ENCODE measurements around the gene PLA2G4E.

The PLA2G4E gene

DNA sequence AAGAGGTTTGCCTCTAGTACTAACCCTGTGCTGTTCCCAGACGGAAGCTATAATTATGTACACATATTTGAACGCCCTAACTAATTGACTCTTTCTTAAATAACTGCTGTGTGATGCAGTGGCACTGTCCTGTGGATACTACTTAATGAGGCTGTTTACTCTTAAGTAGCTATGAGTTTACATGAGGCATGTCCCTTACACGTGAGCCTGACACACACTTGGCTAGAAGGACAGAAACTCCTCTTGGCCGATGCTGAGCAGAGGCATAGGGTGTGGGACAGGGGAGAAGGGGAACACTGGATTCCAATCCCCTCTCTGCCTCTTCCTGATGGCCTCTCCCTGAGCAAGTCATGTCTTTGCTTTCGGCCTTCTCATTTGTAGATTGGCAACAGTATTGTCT is 70.4 kb downstream of the PLA2G4E start:
- DNase-seq, result no peak

DNA sequence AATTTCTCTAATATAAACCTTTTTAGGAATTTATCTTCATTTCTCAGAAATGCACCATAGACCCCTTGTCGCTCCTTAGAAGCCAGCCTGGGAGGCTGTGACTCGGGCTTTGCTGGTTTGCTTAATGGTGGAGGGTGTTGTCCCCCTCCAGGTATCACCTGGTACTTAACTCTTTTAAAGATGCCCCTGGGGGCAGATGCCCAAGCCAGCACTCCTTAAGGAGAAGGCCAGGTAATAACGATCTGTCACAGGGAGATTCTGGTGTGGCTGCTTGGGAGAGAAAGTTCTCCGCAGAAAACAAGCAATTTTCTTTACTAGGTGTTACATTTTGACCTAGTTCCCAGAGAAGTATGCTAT is 70.7 kb downstream of the PLA2G4E start:
- no peak for DNase-seq

DNA sequence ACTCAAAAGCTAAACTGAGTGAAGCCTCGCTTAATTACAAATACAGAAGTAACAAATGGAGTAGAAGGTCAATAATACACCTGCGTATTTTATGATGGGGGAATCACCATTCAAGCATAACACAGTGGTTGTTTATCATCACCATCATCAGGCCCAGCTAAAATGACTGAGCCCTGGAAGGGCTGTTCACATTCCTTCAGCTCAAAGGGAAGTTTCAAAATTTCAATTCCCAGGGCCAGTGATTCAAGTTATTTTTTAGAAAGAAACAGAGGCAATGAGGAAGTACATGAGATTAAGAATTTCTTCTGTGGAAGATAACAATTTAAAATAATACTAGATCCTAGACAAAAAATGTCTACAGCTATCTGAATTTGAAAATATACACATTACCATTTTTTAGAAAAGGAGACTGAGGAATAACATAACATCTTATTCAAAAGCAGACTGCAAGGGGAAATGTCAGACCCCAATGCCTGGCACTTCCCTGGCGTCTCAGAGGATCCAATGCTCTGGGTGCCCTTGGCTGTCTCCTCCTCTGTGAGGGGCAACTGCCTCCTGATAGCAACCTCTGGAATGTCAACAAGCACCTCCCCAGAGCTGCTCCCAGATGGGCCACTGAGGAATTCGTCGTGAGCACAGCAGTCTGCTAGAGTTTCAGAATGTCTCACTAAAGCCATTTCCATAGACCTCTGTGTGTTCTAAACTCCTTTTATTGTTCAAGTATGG is 71.3 kb downstream of the PLA2G4E start:
- no peak for DNase-seq

DNA sequence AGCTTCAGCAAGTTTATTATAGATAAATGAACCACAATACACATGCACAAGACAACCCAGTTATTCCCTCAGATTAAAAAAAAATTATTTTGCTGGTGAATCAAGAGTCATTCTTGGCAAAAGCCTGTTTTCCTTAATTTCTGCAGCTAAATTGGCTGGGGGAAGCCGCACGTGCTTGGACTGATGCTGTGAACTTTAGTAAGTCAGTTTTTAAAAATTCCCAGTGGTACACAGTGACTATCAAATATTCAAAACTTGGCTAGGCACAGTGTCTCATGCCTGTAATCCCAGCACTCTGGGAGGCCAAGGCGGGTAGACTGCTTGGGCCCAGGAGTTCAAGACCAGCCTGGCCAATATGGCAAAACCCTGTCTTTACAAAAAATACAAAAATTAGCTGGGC is 72.4 kb downstream of the PLA2G4E start:
- no peak for DNase-seq

GRCh38 chr15:41946970-41947369 is 73.9 kb downstream of the PLA2G4E start:
- no peak for DNase-seq

DNA sequence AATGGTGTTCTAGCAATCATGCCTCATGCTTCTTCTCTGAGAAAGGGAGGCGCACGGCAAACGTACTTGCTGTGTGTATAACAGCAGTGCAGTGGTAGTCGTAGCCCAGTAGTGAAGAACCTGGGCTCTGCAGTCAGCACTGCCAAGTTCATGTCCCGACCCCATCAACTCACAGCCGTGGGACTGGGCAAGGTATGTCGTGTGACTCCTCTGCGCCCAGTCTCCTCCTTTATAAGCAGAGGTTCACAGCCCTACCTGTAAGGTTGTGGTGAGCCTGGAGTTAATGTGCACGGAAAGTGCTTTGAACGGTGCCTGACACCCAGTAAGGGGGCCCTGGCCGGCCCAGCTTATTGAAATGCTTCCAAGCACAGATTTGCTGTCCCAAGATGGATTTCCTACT is 75.1 kb downstream of the PLA2G4E start:
- DNase-seq, result no peak

DNA sequence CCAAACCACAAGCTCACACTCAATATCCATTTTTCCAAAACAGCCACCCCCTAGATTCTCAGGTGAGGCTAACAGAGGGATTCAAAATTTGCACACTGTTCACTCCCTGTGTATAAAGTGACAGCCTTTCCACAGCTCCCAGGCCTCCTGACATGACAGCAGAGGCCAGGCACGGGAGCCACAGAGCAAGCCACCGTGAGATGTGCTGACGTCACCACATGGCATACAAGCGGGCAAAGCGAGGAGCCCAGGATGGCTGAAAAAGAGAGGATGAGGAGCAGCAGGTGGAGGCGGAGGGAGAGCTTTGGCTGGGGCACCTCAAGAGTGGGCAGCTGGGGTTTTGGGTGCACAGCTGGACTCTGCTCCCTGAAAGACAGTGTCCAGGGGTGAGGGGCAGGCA is 75.6 kb downstream of the PLA2G4E start:
- DNase-seq, result no peak

DNA sequence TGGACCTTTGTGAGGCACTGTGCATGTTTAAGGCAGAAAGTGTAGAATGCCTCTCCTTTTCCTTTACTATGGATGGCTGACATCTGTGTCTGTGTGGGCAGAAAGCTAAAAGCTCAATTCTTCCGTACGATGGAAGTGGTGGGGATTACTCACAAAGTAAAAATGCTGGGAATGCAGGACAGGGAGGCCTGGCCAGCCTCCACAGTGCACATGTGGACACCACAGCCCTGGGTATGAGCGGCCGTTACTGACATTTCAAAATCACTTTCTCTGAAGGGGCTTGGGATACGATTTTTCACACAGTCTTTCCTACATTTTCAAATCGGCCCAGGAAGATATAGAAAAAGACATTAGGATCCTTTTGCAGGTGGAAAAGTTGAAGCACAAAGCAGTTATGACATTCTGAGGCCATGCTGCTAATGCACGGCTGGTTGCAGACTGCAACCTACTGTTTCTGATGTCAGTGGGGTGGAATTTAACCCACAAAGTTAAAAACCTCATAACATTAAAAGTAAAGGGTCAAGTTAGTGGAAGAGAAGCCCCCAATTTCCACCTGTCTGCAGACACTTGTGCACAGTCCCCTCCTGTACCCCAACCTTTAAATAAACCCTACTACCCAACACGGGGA is 76.4 kb downstream of the PLA2G4E start:
- DNase-seq, result no peak

- no peak for DNase-seq
Measured at GRCh38 chr15:41943543-41944312, 77.1 kb downstream of the PLA2G4E start.

DNA sequence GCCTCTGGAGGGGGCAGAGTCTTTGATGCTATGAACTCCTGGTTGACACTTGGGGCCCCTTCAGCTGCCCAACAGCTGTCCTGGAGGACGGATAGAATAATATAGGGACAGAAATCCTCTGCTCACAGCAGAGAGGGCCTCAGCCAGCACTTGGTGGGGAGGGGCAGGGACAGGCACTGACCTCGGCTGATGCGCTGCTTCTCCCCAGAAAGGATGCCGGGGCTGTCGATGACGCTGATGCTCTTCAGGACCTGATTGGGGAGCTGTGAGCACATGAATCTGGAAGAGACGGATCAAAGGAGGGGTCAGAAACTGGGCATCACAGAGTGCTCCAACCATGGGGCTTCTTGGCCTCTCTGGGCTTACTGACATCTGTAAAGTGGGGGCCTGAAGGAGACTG is 78.0 kb downstream of the PLA2G4E start:
- DNase-seq, result no peak

GRCh38 chr15:41941644-41942415 is 79.0 kb downstream of the PLA2G4E start:
- DNase-seq, result no peak

DNA sequence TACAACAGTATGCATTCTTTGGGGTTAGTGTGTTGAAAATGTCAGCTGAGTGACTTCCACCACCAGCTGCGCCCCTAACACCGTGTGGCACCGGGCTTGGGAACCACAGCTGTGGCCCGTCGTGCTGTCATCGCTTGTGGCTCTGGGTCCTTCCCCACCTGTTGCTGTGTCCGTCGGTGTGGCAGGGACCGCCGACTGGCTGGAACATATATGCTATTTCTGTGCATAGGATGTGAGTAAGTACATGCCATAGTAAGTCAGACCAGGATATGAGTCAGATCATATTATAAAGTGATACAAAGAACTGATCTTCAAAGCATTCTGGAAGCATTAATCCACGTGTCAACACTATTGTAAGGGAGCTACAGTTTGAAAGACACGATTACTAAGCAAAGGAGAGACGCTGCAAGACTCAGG is 80.4 kb downstream of the PLA2G4E start:
- no peak for DNase-seq

- no peak for DNase-seq
Measured at GRCh38 chr15:41939986-41940385, 80.9 kb downstream of the PLA2G4E start.

- no peak for DNase-seq
Measured at GRCh38 chr15:41937568-41937923, 83.3 kb downstream of the PLA2G4E start.

GRCh38 chr15:41936649-41937567 is 83.9 kb downstream of the PLA2G4E start:
- peak; percentile 59 for DNase-seq

DNA sequence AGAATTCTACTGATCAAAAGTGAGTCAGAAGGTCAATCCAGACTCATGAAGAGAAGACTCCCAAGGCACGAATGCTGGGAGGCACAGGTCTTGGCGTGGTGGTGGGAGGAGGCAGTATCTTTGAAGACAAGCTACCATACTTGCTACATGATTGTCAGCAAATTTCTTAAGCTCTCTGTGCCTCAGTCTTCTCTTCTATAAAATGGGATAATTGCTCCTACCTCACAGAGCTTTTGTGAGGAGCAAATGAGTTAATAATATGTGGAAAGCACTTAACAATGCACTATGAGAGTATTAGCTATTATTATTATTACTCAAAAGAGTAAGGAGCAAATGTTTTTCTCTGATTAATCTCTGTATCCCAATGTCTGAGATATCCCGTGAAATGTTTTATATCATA is 84.7 kb downstream of the PLA2G4E start:
- no peak for DNase-seq

DNA sequence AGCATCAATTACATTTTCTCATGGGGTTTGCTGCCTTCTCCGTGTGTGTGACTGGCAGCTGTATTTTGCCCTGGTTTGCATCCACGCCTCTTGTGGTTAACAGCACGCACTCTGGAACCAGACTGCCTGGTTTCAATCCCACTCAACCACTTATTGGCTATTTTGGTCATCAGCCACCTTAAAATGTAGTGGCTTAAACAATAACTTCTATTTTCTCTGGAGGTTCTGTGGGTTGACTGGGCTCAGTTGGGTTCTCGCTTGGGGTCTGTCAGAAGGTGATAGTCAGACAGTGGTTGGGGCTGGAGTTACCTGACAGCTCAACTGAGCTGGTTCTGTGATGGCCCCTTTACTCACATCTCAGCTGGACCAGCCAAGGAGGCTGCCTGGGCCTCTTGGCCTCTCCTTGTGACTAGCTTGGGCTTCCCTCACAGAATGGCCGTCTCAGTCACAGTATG is 85.2 kb downstream of the PLA2G4E start:
- DNase-seq, result no peak

DNA sequence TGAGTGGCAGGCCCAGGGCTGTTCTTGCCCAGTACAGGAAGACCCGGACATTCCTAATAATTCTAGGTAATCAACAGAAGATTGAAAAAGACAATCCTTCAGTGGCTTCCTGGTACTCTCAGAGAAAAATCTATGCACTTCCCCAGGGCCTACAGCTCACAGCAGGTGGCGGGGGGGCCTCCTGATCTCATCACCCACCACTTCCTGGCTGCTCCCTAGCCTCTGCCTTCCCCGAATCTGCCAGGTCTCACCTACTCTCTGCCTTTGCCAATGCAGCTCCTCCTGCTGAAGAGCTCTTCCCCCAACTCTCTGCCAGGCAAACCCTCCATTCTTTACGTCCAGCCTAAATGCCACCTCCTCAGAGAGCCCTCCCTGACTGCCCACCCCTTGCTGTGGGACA is 86.0 kb downstream of the PLA2G4E start:
- DNase-seq, result peak; percentile 59

DNA sequence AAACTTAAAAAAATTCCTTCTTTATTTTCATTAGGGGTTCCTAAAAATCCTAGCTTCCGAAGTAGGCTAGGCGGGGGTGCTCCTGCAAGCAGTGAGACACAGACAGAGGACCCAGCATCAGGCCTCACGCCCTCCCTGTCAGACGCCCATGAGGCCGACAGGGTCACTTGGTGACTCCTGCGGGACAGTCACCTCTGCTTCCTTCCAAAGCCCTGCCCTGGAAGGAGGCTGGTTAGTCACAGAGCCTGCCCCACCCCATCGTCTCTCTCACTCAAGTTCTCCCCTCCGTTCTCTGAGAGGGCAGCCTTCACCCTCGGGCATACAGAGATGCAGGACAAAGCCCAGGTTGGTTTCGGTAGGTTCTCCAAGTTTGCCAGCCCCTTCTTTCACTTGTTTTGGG is 87.1 kb downstream of the PLA2G4E start:
- DNase-seq, result no peak

- DNase-seq, result no peak
Measured at GRCh38 chr15:41933326-41933725, 87.5 kb downstream of the PLA2G4E start.

DNA sequence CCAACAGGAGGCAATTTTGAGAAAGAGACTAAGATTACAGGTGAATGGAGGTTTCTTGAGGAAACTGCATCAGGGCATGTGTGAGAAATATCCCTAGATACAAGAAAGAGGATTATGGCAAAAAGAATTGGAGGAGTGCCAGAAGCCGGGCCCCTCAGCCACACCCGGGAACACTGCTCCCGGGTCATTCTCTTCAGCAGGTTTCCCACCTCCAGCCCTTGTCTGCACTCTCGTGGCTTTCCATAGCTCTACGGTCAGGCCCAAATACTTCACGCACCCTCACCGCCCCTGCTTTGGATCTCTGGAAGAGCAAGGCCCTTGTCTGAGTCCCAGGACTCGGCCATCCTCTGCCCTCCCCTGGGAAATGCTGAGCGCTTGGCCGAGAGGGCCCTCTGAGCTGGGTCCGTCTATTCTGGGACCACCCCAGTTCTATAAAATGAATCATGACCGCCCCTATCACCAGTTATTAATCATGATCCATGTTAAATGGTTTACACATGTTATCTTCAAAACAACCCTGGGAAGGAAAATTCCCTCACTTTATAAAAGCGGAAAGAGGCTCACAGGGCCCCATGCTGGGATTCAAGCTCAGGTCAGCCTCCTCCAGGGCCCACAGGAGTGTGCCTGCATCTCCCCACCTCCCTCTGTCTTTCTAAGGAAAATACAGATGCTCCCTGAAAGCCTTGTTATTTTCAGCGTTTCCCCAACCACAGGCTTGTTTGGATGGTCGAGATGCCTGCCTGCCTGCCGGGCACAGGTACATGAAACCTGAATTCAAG is 88.1 kb downstream of the PLA2G4E start:
- DNase-seq, result no peak

All from activated T-cell treated with anti-CD3 and anti-CD28 coated beads for 4 hours (primary cell).